ENCODE results near the gene SLC22A23.
"Not testable (repeated sequence)": the region's sequence is repeated elsewhere in the genome, so short reads cannot be mapped to it uniquely, and the experiment has no call there.

SLC22A23 gene

DNA sequence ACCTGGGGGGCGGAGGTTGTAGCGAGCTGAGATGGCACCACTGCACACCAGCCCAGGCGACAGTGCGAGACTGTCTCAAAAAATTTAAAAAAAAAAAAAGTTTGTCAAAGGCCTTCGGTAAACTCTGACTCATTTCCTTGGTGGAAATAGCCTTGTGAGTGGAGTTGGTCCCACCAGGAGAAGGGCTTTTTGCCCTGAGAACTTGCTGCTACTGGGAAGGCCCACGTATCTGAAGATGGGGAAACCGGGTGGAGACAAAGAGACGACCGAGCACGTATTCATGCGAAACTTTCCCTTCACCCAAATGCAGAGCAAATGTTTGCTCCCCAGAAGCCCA is 51.7 kb downstream of the SLC22A23 start:
- DNase-seq (ENCODE audit: low spot score), result no peak

DNA sequence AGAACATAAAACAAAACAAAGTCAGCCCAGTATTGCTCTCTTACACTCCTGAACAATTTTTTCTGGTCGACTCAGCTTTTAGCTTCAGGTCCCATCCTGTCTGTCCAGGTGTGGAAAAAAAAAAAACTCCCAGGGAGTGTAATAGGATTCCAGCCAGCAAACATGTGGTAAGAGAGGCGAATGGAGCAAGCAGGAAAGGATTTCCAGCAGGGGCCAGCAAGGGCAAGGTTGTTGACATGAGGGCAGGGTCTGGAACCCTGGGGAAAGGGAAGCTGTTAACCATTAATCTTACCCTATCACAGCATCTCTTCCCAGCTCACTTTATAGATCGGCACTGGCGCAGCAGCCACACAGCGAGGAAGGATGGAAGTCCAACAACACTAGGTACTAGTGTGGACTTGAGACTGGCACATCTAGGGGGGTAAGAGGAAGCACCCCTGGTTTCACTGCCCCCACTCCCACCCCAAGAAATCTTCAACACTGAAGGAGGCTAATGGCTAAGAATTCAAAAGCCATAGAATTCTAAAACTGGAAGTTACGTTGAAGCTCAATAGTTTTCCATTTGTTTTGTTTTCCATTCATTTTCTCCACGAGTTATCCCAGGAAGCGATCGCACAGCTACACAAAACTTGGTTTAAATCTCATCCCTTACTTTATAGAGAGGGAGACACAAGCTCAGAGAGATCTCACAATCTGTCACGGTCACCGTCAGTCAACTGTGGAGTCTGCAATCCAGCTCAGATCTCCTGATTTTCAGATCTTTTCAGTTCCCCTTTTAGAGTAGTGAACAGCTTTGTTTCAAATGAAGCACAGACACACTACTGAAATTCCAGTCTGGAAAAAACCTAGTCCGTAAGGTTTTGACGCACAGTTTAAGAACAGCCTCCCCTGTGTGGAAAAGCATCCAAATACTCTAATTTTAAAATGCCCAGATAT is 53.3 kb downstream of the SLC22A23 start:
- no peak for DNase-seq (ENCODE audit: low spot score)

DNA sequence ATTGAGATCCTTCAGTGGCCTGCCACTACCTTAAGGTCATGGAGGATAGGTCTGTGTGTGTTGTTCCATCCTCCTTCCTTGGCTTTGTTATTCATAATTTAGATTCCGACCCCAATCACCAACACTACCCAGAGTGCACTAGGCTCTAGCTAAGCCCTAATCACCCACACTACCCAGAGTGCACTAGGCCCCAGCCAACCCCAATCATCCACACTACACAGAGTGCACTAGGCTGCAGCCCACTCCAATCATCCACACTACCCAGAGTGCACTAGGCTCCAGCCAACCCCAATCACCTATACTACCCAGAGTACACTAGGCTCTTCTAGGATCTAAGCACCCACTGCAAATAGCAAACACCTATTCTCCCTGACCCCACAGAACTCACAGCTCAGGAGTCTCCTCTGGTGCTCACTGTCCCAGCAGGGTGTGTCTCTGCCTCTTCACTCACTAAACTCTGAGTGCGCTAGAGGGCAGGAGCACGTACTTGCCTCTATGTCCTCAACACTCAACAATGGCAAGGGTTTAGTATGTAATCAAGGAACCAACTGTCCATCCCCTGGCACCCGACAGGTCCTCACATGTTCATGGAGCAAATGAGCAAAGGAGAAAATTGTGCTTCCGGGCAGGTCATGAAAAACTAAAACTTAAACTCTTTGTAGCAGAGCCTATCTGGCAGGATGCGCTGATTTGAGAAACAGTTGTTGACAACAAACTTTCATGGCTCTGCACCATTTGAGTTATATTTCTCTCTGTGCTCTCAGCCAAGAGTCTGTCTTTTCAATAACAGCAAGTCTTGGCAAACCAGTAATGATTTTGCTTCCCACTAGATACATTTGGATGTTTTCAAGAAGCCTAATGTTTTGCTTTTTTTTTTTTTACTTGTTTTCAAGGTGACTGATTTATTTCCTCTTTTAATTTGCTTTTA is 54.3 kb downstream of the SLC22A23 start:
- no peak for DNase-seq (ENCODE audit: low spot score)

DNA sequence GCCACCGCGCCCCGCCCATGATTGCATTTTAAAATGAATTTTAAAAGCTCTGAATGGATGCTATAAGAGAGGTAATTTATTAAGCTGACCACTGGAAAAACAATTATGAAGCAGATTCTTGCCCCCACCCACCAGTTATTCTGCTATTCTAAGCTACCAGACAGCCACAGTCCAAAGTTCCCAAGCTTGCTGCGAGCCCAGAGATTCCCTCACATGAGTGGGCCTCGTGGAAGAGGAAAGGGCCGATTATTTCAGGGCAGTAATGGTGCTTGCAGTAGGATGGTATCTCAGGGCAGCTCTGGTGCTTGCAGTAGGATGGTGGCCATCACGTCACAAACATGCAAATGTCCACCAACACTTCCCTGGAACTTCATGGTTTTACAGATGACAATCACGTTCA is 56.7 kb downstream of the SLC22A23 start:
- no peak for DNase-seq (ENCODE audit: low spot score)

DNA sequence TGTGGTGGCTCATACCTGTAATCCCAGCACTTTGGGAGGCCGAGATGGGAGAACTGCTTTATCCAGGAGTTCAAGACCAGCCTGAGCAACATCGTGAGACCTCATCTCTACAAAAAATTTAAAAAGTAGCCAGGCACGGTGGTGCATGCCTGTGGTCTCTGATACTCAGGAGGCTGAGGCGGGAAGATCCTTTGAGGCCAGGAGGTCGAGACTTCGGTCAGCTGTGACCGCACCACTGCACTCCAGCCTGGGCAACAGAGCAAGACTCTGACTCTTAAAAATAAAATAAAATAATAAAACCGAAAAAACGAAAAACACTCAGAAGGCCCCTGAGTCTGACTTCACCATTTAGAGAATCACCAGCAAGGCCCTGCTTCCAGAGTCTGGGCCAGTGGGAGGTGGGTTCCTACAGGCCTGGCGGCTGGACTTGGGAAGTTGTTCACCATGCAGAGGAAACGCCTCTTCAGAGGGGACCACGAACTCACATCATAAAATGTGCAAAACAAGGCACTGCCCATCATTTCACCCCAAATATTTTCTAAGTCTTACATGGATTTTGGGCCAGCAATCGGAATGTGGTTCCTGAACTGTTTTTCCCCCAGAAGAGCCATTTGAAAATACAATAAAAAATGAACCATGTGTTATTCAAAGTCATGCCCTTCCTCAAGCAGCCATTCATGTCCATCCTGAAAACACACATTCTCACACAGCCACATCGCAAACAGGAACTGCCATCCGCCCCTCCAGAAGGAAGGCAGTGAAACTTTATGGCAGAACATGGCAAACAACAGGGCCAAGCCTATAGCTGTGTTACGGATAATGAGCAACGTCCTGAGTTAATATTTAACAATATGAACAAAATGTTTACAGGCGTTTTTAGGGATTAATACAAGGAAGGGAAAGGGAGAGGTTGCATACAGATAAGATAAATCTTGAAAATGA is 57.8 kb downstream of the SLC22A23 start:
- DNase-seq (ENCODE audit: low spot score), result no peak

DNA sequence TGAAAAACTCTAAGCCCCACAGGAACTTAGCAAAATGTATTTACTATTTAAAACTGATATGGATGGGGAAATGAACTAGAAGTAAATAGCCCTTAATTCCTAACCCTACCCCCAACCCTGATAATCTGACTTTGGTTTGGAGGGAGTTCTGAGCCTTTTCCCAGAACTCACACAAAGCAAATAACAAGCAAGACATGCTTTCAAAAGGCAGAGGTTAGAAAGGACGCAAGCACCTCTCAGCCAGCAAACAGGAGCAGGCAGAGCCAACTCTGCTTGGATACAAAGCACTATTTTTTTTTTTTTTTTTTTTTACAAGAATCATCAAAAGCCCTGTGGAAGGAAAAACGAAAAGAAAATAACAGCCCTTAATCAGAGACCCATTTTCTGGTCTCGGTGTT is 58.7 kb downstream of the SLC22A23 start:
- no peak for DNase-seq (ENCODE audit: low spot score)

DNA sequence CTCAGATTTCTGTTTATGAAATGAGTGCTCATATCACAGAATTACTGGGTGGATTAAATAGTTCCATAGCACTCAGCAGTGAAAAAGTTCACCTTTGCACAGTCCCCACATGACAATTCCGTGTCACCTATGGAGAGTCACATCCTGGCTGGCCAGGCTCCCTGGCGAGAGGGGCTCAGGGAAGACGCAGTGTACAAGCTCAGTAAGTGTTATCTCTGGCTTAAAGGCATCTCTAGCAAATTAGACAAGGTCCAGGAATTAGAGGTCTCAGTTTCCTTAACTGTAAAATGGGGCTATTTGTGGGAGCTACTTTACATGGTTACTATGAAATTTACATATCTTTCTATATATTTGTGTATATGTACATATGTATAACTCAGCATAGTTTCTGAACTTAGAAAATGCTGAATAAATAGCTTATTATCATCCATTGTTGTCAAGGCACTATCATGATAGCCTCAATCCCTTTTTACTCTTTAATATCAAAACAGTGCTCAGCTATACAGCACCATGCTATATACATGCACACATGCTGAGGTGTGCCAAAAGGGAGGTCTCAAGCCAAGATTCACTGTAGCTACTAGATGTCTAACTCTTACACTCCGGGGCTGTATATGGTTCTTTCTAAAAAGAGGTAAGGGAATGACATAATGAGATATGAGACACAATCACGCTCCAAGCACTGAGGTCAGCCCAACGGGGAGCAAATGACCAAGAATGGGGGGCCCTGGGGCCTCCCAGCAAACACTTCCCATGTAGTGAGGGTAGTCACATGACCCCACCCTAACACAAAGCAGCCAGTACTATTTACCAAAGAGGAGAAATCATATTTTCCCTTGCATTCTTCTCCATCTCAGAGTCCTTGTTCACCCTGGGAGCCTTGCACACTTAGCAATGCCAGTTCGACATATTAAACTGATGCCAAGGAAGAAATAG is 59.4 kb downstream of the SLC22A23 start:
- no peak for DNase-seq (ENCODE audit: low spot score)

DNA sequence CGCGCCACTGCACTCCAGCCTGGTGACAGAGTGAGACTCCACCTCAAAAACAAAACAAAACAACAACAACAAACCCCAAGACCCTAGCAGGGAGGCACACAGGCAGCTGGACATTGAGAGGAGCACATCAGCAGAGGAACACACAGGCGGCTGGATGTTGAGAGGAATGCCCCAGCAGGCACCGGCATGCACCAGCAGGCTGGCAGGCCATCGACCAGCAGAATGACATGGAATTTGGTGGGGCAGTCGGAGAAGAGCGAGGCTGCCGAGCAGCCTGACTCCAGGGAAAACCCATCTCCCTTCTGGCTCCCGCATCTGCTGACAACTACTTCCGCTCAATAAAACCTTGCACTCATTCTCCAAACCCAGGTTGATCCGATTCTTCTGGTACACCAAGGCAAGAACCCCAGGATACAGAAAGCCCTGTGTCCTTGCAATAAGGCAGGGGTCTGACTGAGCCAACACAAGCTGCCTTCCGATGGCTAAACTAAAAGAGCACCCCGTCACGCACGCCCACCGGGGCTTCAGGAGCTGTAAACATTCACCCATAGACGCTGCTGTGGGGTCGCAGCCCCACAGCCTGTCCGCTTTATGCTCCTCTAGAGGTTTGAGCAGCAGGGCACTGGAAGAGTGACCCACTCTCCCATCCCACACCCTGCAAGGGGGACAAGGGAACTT is 60.2 kb downstream of the SLC22A23 start:
- no peak for DNase-seq (ENCODE audit: low spot score)

DNA sequence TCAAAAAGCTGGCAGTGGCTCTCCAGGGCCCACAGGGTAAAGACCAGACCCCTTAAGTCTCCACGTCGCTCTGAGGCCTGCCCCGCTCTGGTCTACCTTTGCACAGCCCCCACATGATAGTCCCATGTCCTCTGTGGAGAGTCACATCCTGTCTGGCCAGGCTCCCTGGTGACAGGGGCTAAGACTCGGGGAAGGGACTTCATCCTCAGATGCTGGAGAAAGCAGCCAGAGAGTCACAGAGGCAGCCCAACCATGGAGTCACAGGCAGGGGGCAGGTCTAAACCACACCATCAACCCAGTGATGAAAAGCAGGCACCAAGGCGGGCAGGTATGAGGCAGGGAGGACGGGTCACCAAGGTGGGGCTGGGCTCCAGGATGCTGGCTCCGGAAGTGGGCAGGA is 62.2 kb downstream of the SLC22A23 start:
- DNase-seq (ENCODE audit: low spot score), result no peak

DNA sequence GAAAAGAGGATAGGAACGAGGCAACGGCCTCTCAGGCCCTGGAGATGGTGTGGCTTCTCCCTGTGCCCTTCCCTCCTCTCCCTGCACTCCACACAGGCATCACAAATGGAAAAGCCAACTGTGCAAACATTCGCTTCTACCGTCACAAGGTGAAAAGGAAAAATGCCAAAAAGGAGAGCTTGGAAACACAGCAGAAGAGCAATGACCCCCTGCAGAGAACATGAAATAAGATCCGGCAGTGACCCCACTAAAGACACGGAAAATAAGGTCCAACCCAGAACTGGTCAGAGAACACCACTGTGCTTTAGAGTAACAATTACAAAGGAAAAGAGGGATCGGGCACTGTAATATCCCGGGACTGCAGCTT is 63.0 kb downstream of the SLC22A23 start:
- no peak for DNase-seq (ENCODE audit: low spot score)

DNA sequence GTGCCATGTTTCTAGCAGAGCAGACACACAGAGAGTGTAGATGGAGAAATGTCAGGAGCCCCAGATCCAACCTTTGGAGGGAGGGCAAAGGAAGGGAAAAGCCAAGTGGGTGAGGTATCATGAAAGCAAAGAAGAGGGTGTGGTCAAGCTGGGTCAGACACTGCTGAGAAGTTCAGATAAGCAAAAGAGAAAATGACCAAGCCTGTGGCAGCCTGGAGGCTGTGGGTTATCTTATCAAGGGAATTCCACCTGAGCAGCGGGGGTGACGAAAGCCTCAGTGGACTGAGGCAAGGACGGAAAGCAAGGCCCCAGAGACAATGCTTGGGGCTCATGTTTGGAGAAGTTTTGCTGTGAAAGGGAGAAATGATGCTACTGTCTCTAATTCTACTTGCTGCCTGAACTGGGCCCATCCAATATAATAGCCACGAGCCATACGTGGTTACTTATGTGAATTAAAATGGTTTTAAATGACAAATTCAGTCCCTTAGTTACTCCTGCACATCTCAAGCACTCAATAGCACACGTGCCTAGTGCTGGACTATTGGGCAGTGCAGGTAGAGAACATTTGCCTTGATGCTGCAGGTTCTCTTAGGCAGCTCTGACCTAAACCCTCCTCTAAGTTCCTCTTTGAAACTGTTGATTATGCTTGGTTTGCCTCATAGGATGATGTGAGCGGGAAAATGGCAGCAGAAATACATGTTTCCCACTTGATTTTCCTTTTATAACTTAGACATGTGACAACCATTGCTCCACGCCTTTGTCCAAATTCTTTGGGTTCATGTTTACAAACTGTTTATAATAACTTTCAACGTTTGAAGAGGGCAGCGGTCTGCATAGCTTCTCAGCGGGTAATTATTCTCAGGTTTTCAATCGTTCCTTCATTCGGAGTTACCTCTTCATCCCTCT is 63.7 kb downstream of the SLC22A23 start:
- DNase-seq (ENCODE audit: low spot score), result no peak

DNA sequence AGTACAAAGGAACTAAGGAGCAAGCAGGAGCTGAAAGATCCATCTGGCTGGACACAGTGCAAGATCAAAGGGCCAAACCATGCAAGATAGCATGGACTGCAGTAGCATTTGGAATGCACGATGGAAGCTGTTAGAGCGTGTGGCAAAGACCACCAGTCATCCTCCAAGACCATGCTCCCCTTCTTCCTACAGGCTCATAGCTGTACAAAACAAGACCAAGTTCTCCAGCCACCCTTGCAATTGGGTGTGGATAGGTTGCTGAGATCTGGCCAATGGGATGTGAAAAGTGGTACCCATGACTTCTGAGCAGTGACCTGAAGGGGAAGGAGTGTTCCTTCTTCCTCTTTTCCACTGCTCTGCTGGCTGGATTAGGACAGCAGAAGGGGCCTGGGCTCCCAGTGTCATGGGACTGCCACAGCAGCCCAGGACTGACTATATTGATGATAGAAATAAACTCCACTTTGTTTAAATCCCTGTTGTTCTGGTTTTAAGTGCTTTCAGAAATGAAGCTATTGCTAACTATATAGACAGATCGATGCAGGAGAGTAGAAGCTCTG is 64.9 kb downstream of the SLC22A23 start:
- no peak for DNase-seq (ENCODE audit: low spot score)

DNA sequence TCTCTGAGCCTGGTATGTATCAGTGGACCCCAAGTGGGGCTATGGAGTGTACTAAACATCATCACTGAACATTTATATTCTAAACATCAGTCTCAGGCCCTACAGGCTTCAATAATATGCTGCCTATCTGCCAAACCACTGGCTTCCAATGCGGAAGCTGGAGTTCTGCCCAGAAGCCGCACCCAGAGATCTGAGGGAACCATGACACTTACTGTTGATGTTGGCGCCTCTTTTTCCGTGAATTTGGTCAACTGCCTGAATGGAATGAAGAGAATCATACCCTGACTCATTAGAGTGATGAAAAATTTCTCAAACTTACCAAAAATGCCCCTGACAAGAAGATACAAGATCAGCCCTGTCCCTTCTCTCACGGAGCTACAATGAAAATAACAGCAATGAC is 66.2 kb downstream of the SLC22A23 start:
- peak; percentile 74 for DNase-seq (ENCODE audit: low spot score)

DNA sequence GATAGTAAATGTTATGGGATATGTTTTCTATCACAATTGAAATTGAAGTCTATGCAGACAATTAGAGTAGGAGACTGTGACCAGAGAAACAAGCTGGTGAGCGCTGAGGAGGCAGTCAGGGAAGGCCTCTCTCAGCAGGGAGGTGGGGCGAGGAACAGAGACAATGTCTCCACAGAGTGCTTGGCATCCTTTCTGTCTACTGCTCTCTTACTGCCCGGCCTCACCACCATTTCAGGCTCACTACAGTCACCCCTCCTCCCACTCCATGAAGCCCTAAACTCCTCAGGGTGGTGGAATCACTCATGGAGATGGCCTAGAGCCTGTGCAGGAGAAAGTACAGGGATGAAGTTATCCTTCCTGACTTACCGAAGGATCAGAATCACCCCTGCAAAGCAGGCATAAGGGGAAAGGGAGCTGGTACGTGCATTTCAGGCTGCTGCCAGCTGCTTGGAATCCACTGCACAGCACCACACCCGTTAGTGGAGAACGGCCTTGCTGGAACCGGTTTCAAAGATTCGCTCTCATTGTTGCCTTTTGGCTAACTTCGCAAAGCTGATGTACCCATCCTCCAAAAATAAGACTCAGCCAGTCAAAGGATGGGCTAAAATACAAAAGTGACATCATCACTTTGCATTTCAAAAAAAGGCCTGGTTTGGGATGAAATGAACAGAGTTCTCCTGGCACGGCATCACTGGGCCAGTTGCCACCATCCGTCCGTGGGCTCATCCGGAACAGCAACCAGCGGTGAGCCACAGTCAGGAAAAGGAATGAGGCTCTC is 67.3 kb downstream of the SLC22A23 start:
- DNase-seq (ENCODE audit: low spot score), result peak; percentile 87

DNA sequence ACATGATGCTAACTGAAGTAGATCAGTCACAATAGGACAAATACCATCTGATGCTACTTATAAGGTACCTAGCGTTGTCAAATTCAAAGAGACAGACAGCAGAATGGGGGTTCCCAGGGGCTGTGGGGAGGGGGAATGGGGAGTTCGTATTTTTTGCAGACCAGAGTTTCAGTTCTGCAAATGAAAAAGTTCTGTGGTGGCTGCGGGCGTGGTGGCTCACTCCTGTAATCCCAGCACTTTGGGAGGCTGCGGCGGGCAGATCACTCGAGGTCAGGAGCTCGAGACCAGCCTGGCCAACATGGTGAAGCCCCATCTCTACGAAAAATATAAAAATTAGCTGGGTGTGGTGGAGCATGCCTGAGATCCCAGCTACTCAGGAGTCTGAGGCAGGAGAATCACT is 68.1 kb downstream of the SLC22A23 start:
- DNase-seq (ENCODE audit: low spot score), result no peak

DNA sequence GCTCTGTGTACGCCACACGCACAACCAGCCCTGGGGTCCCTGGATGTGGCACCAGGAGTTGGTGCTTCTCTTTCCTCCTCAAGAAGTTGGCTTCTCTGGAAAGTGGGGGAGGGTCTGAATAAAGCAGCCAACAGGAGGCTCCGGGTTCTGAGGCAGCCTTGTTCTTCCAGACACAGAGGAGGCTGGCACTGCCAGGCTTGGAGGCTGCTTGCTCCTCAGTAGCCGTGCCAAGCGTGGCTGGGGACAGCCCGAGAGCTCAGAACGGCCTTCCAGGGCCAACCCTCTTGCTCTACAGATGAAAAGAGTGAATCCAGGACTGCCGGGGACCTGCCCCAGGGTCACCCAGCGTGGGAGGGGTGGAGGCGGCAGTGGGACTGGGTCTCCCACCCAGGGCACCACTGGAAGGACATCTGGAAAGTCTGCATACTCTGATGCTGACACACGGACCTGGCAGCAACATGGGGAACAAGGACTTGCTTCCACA is 70.4 kb downstream of the SLC22A23 start:
- DNase-seq (ENCODE audit: low spot score), result peak; percentile 99

DNA sequence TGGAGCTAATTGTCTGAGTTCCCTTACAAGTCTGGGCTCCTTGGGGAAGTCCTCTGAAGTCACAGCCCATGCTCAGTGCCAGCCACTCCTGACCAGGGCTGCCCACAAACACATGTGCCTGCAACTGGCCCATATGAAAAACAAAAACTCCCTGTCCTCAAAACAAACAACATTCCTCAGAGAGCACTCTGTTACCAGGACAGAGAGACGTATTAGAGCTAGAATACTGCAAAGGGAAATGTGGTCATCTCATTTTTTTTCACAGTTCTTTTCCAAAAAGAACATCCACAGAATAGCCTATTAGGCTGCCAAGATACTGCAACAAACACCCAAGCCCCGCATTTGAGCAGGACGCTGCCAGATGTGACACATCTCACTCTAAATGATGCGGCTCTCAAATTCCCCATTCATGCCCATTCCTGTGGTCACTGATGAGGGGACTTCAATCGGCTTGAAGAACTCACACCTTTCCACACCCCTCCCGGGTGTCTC is 71.1 kb downstream of the SLC22A23 start:
- peak; percentile 98 for DNase-seq (ENCODE audit: low spot score)

DNA sequence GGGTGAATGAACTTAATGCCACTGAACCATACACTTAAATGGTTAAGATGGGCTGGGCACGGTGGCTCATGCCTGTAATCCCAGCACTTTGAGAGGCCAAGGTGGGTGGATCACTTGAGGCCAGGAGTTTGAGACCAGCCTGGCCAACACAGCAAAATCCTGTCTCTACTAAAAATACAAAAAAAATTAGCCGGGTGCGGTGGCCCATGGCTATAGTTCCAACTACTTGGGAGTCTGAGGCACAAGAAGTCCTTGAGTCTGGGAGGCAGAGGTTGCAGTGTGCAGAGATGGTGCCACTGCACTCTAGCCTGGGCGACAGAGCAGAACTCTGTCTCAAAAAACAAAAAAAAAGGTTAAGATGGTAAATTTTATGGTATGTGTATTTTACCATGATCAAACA is 71.7 kb downstream of the SLC22A23 start:
- not testable (repeated sequence) for DNase-seq (ENCODE audit: low spot score)
